ENCODE measurements around the gene ACHE.

DNA sequence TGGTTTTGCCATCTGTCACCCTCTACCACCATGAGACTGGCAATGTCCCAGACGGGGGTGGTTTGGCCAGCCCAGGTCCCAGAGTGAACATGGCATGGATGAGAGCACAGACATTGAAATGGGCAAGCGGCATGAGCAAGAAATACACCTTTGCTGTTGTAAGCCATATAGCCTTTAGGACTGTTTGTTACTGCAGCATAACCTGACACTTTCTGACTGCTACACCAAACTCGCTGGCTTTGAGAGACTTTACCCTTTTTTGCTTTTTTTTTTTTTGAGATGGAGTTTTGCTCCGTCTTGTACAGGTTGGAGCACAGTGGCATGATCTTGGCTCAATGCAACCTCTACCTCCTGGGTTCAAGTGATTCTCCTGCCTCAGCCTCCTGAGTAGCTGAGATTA, 48.5 kb upstream of the ACHE start:
- no peak for TF ChIP-seq POLR2AphosphoS5 (IDR thresholded peaks at IDR 0.05; ENCODE audit: low read depth, low read length)
- no peak for TF ChIP-seq TAF1 (IDR thresholded peaks at IDR 0.05; ENCODE audit: borderline replicate concordance, low read depth, low read length)

Data from GM12892 (cell line).